RWPE1 (cell line): ENCODE results near the gene ARFGAP1.

ENCODE experiments used
- CTCF ChIA-PET: fragments of 350-600 bp; sonication (Branson Sonifier 250); formaldehyde crosslinking; extraction: SDS; loops from one replicate; lab custom pipeline; 2021; lab: Yijun Ruan, JAX
- POLR2A ChIA-PET: fragments of 400-600 bp; formaldehyde crosslinking; extraction: SDS; loops from one replicate; lab custom pipeline; 2020; ENCODE audit warnings: antibody characterized with exemption; ENCODE audit not compliant: low non-redundant PET; lab: Yijun Ruan, JAX
- DNase-seq: peaks from one replicate; pipeline ENCODE4 v3.0.0; 2012; ENCODE audit warnings: low spot score
- H3K27ac ChIP-seq: fragments of 450-650 bp; 2 replicates; pipeline ENCODE4 v1.5.1; 2017
- CTCF ChIP-seq: fragments of 450-650 bp; conservative IDR thresholded peaks from 2 replicates; pipeline ENCODE4 v1.5.1; 2017; ENCODE audit warnings: low read depth, mild to moderate bottlenecking

The ARFGAP1 gene

GRCh38 chr20:63226042-63226943, 46.3 kb upstream of the ARFGAP1 start:
- POLR2A ChIA-PET = interaction anchor here (0.6 kb wide), 1 partner anchor 350 kb away, joined by 3 read pairs; no protein-coding TSS in a partner anchor
- CTCF ChIA-PET = interaction anchor here (0.5 to 4.8 kb wide), 6 partner anchors 8 to 449 kb away, joined by 3 to 111 read pairs (median 3); partner anchors contain the start of genes BIRC7 and NKAIN4

GRCh38 chr20:63227260-63227659, 45.4 kb upstream of the ARFGAP1 start:
- ChIA-PET POLR2A (no interaction called here), CTCF (no interaction called here)
- no peak for DNase-seq
- no peak for TF ChIP-seq CTCF
- H3K27ac ChIP-seq = no peak overlapping the region

More at GRCh38 chr20:63226042-63226943, 46.3 kb upstream of the ARFGAP1 start:
- TF ChIP-seq CTCF = no peak
- H3K27ac ChIP-seq = peak overlapping the region; percentile 32
- no peak for DNase-seq

GRCh38 chr20:63228806-63229205, 43.8 kb upstream of the ARFGAP1 start:
- CTCF ChIA-PET = interaction anchor here (0.6 to 0.7 kb wide), 2 partner anchors 43 to 566 kb away, joined by 4 read pairs; no protein-coding TSS in a partner anchor

GRCh38 chr20:63230800-63231268, 41.8 kb upstream of the ARFGAP1 start:
- no peak for DNase-seq
- TF ChIP-seq CTCF = peak; percentile 71
- H3K27ac ChIP-seq = no peak overlapping the region
- ChIA-PET CTCF (interaction anchor here (0.6 to 6.8 kb wide), 9 partner anchors 6 to 175 kb away, joined by 3 to 111 read pairs (median 3); no protein-coding TSS in a partner anchor), POLR2A (no interaction called here)

More at GRCh38 chr20:63228806-63229205, 43.8 kb upstream of the ARFGAP1 start:
- no peak for TF ChIP-seq CTCF
- H3K27ac ChIP-seq = no peak overlapping the region
- POLR2A ChIA-PET = no interaction called here
- no peak for DNase-seq

GRCh38 chr20:63232235-63233060, 40.2 kb upstream of the ARFGAP1 start:
- TF ChIP-seq CTCF = no peak
- POLR2A ChIA-PET = no interaction called here
- DNase-seq = peak; percentile 55
- CTCF ChIA-PET = interaction anchor here (0.6 to 6.8 kb wide), 6 partner anchors 8 to 176 kb away, joined by 3 to 111 read pairs (median 4); partner anchors contain the start of gene YTHDF1
- H3K27ac ChIP-seq = no peak overlapping the region

- H3K27ac ChIP-seq = no peak overlapping the region
- ChIA-PET POLR2A (no interaction called here), CTCF (interaction anchor here (0.6 to 6.8 kb wide), 6 partner anchors 9 to 346 kb away, joined by 3 to 111 read pairs (median 4); partner anchors contain the start of gene YTHDF1)
- TF ChIP-seq CTCF = no peak
- DNase-seq = no peak
Observed at GRCh38 chr20:63233061-63233344, 39.6 kb upstream of the ARFGAP1 start.
